Measurements from ENCODE around the gene TAS2R40.

DNA sequence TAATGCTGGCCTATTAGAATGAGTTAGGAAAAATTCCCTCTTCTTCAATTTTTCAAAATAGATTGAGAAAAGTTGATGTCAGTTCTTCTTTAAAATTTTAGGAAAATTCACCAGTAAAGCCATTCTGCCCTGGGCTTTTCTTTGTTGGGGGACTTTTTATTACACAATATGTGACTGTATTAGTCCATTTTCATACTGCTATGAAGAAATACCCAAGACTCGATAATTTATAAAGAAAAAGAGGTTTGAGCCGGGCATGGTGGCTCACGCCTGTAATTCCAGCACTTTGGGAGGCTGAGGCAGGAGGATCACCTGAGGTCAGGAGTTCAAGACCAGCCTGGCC, 12.7 kb downstream of the TAS2R40 start:
- TF ChIP-seq CTCF (IDR thresholded peaks at IDR 0.05) (no peak), POLR2A (IDR thresholded peaks at IDR 0.05) (no peak)

Measured in uterus (tissue), 2 donors.